Measurements from ENCODE around the gene NUTM2E.
"Not testable (repeated sequence)": the region's sequence is repeated elsewhere in the genome, so short reads cannot be mapped to it uniquely, and the experiment has no call there.

Gene NUTM2E, protein sequence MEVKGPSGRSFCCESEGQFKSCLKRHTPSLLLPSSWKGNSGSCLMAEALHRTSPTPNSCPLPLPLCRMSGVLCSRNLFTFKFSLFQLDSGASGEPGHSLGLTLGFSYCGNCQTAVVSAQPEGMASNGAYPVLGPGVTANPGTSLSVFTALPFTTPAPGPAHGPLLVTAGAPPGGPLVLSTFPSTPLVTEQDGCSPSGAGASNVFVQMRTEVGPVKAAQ (N-terminal part only)

GRCh38 chr10:79826496-79827215, at the start of gene NUTM2E:
Gene NUTM2E (plus strand): TSS chr10:79826739. CDS start chr10:79841741, 15,002 bp downstream.
- peak in 1 of 2 experiments; percentile 40 for DNase-seq

DNA sequence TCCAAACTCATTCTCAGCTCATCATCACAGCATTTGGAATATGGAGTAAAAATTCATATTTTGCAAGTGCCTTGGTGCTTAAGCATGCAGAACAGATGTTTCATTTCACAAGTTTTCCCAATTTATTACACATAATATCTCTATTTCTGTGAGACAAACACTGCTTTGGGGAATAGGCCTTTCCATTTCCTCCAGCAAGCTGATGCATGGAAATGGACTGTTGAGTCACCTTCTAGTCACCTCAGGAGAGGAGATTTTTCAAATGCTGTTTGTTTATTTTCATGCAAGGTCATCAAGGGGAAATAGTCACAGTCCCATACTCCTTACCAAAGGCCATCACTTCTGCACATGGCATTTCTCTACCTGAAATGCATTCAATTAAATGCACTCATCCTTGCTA, 48.5 kb upstream of the NUTM2E start:
- not testable (repeated sequence) for DNase-seq

DNA sequence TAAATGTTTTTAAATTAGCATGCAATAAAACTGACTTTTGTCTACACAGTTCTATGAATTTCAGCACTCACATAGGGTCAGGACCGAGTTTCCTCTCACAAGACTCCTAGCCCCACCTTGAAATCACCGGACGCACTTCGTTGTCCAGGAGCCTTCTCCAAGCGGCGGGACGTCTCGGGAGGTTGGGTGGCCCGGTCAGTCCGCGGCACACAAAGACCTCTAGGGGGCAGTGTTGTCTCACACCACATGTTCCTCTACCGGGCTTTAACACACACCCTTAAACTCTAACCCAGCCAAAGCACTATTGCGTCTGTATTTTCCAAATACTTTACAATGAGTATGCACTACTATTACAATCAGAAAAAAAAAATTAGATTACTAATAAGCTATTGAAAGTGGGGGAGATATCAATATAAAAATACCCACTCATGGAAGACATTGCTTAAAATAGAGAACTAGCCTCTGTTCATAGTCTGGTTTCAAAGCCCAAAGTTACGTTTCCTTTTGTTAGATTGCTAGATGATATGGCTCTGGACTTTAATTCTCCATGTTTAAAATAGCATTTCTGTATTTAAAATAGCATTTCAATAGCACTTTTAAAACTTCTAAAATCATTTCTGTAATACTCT, 47.1 kb upstream of the NUTM2E start:
- DNase-seq = peak in 1 of 2 experiments; percentile 13

DNA sequence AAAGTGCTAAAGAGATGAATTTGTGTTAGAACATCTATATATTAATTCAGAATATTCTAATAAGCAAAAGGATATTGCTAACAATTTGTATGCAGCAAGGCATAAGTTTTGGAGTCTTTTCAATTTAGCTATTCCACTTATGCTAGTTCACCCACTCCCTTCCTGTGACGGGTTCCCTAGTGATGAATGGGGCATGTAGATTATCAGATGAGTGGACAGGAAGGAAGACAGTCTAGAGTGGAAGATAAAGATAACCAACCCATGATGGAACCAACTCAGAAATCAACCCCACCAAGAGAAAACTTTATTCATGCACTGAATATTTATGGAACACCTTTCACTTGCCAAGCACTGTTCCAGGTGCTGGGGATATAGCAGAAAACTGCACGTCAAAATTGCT, 46.5 kb upstream of the NUTM2E start:
- not testable (repeated sequence) for DNase-seq

- not testable (repeated sequence) for DNase-seq
Measured at GRCh38 chr10:79781584-79781983, 45.0 kb upstream of the NUTM2E start.

DNA sequence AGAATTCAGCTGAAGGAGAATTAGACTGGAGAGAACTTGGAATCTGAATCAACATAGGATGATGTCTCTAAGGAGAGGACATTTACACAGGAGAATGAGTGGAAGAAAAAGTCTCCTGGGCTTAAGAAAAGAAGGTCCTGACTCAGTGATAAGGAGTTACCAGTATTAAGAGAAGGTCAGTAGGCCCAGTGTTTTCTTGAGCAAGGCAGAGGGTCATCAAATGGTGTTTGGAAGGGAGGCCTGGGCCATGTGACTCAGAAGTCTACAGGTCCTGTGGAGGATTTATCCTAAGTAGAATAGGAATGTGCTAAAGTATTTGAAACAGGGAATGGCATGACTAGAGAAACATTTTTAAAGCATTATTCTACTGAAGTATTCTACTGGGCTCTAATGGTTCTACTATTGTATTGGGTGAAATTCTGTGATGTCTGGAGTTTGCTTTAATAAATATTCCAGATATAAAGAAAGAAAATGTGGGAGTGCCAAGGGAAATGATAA, 39.0 kb upstream of the NUTM2E start:
- not testable (repeated sequence) for DNase-seq

DNA sequence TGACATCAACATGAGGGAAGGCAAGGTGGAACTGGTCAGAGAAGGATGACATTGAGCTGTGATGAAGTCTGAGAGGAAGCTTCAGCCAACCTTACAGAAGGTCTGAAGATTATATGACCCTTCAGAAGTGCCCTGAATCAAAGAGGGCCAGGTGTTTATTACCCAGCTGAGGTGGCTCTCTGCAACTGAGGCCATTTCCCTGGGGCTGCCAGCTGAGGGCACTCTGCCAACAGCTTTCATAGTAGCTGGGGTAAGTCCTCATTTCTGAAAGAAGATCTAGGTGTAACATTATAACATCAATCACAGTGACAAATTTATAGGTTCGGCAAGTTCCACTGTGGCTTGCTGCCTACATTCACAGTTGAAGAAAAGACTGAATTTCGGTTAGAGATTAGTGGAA, 37.2 kb upstream of the NUTM2E start:
- not testable (repeated sequence) for DNase-seq

DNA sequence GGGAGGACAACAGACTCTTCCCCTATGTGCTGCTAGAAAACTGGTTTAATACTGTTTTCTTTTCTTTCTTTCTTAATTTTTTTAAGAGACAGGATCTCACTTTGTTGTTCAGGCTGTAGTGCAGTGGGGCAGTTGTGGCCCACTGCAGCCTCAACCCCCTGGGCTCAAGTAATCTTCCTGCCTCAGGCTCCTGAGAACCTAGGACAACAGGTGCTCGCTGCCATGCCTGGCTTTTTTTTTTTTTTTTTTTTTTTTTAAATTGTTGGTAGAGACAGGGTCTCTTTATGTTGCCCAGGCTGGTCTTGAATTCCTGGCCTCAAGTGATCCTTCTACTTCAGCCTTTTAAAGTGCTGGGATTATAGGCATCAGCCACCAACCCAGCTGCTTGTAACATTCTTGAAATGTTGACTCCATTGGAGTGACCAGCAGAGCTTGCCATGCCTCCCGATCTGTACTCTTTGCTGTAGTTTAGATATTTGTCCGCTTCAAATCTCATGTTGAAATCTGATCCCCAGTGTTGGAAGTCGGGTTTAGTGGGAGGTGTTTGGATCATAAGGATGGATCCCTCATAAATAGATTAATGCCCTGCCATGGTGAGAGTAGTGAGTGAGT, 34.5 kb upstream of the NUTM2E start:
- not testable (repeated sequence) for DNase-seq

DNA sequence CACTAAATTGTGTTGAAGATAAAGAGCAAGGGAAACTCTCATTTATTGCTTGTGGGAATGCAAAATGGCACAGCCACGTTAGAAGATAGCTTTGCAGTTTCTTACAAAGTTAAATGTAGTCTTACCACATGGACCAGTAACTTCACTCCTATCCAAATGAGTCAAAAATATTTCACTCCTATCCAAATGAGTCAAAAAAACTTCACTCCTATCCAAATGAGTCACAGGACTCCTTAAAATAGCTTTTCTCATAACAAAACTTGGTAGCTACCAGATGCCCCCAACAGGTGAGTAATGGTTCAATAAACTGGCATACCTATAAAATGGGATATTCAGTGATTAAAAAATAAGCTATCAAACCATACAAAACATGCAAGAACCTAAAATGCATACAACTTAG, 27.2 kb upstream of the NUTM2E start:
- not testable (repeated sequence) for DNase-seq

DNA sequence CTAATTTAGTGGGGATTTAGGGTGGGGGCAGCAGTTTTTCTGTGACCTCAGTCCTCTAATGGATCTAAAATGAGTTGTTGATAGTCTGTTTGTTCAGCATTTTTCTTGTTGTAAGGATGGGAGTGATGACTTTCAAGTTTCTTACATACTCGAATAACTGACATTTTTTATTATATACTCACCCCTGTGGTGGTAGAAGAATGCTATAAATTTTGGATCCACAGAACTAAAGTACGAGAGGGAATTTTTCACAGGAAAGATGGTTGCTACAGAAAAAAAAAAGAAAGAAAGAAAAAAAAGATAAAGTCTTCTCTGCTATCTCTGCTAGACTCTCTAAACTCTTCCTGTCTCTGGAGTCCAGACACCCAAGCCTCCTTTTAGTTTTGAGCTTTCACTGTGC, 20.7 kb upstream of the NUTM2E start:
- DNase-seq = not testable (repeated sequence)

DNA sequence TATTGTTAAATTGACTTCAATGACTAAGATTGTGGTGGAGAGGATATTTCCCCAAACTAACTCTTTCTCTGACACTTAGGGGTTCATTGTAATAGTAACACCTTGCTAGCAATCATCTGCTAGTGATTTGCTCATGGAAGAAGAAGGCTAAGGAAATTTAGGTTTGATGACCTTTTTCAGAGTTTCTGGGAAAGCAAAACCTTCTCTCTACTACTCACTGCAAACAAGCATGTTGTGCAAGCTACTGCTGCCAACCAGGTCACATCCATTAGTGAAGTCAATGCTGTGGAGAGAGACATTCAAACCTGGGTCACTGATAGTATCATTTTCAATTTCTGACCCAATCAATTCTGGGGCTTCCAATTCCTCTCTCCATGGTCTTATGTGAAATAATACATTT, 14.6 kb upstream of the NUTM2E start:
- DNase-seq = not testable (repeated sequence)

- DNase-seq = not testable (repeated sequence)
Measured at GRCh38 chr10:79816290-79816689, 10.2 kb upstream of the NUTM2E start.

GRCh38 chr10:79823387-79823786, 3.2 kb upstream of the NUTM2E start:
- not testable (repeated sequence) for DNase-seq

GRCh38 chr10:79825587-79826011, 940 bp upstream of the NUTM2E start:
- DNase-seq = not testable (repeated sequence)

DNA sequence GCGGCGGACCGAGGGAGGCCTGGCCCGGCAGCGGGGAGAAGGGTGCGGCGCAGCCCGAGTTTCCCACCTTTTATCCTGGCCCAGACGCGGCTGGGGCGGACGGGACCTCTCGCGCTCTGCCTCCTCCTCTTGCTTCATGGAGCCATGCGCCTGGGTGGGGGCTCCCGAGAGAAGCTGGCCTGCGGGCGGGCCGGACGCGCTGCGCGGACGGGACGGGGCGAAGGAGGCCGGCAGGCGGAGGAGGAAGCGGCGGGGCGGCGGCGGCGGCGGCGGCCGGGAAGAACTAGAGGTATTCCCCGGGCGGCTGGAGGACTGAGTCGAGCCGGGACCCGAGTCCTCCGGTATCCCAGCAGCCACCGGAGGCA, 426 bp upstream of the NUTM2E start:
- not testable (repeated sequence) for DNase-seq

DNA sequence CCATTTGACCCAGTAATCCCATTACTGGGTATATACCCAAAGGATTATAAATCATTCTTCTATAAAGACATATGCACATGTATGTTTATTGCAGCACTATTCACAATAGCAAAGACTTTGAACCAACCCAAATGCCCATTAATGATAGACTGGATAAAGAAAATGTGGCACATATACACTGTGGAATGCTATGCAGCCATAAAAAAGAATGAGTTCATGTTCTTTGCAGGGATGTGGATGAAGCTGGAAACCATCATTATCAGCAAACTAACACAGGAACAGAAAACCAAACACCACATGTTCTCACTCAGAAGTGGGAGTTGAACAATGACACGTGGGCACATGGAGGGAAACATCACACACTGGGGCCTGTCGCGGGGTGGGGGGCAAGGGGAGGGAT, 7.3 kb downstream of the NUTM2E start:
- not testable (repeated sequence) for DNase-seq

GRCh38 chr10:79835891-79836290, 9.4 kb downstream of the NUTM2E start:
- not testable (repeated sequence) for DNase-seq

DNA sequence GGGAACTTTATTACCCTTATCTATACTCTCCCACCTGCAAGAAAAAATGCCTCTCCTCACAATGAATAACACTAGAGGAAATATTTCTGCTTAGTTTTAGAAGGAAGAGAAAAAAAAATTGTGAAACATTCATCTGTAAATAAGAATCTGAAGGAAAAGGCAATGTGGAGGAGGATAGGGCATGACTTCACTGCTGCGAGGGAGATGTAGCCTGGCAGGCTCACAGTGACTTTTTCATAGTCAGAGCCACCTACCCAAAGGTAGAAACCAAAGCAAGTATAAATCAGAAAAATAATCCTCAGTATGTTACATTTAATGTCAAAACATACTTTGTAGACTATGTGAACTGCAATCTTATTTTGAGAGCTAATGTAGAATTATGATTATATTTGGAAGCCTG, 10.4 kb downstream of the NUTM2E start:
- not testable (repeated sequence) for DNase-seq

GRCh38 chr10:79838441-79838840, 11.9 kb downstream of the NUTM2E start:
- not testable (repeated sequence) for DNase-seq

GRCh38 chr10:79853191-79853854, 26.8 kb downstream of the NUTM2E start:
- not testable (repeated sequence) for DNase-seq

DNA sequence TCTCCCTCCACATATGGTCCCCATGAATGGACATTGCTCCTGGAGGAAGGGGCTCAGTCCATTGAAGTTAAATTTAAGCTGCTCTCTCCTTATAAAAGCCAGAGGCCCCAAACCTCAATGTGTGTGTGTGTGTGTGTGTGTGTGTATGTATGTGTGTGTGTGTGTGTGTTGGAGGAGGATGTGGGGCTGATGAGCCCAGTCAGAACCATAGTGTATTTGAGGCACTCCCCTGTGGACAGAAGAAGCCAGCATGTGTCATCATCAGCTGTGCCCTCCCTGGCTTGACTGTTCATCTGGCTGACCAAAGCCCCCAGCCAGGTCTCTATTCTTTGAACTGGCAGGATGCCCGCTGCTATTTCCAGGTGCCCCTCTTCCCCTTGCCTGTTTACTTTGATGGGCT, 35.7 kb downstream of the NUTM2E start:
- DNase-seq = not testable (repeated sequence)

DNA sequence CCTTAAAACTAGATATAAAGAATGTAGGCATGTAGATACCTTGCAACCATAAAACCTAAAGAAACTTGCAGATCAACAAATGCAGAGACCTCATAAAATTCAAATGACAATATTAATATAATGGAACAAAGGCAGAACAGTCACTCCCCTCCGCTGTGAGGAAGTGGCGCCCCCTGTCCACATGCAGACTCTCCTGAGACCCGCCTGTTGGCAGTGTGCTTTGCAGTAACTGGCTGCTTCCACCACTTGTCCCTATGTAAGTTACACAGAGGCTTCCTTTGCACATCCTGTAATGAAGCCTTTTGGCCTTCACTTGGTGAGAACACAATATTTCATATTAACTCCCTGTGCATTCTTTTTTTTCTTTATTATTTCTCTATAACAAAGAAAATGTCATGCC, 36.3 kb downstream of the NUTM2E start:
- DNase-seq = not testable (repeated sequence)
